Liver (tissue), 9 donors: Measurements from ENCODE around the gene DRAXIN. TPM values are rescaled to one million over a fixed set of nuclear protein-coding genes. Genes with fewer than 3 reads are reported as not detected.

Experiments used
- DNase-seq: peaks from one replicate; pipeline ENCODE4 v3.0.0-alpha.2; 2017; ENCODE audit warnings: low spot score
- H3K27ac ChIP-seq, 2 donors: one replicate each; pipeline ENCODE4 v1.7.0; 2013; ENCODE audit warnings: inconsistent platforms in 2 of 2, low read length in 2 of 2, control low read depth in 1 of 2, low read depth in 1 of 2, mild to moderate bottlenecking in 1 of 2
- H3K27me3 ChIP-seq, 4 donors: one replicate each; pipeline versions ENCODE4 v1.6.1 to v1.7.0; 2013; ENCODE audit warnings: low read length in 3 of 4, inconsistent platforms in 1 of 4, mild to moderate bottlenecking in 1 of 4, moderate library complexity in 1 of 4; ENCODE audit not compliant: control insufficient read depth in 4 of 4, insufficient read depth in 4 of 4
- H3K36me3 ChIP-seq, 4 donors: one replicate each; pipeline versions ENCODE4 v1.6.1 to v1.7.0; 2013; ENCODE audit warnings: low read length in 3 of 4, mild to moderate bottlenecking in 3 of 4, low read depth in 1 of 4, moderate library complexity in 1 of 4; ENCODE audit not compliant: control insufficient read depth in 4 of 4, insufficient read depth in 3 of 4
- H3K4me1 ChIP-seq, 4 donors: one replicate each; pipeline versions ENCODE4 v1.6.1 to v1.7.0; 2013; ENCODE audit warnings: low read length in 3 of 4, mild to moderate bottlenecking in 3 of 4, moderate library complexity in 1 of 4; ENCODE audit not compliant: control insufficient read depth in 4 of 4, insufficient read depth in 4 of 4
- H3K4me3 ChIP-seq, 3 donors: one replicate each; pipeline versions ENCODE4 v1.6.1 to v1.7.0; 2013; ENCODE audit warnings: low read length in 3 of 3, control low read depth in 1 of 3, low read depth in 1 of 3, mild to moderate bottlenecking in 1 of 3
- H3K9ac ChIP-seq, 2 donors: one replicate each; pipeline ENCODE4 v1.7.0; 2013; ENCODE audit warnings: low read length in 2 of 2, mild to moderate bottlenecking in 2 of 2, moderate library complexity in 2 of 2, control low read depth in 1 of 2, low read depth in 1 of 2
- H3K9me3 ChIP-seq, 4 donors: one replicate each; pipeline versions ENCODE4 v1.6.1 to v1.7.0; 2013; ENCODE audit warnings: low read length in 3 of 4; ENCODE audit not compliant: control insufficient read depth in 4 of 4
- ATF3 ChIP-seq: IDR thresholded peaks from 2 replicates; pipeline ENCODE4 v1.6.1; 2016; ENCODE audit warnings: antibody characterized with exemption
- CTCF ChIP-seq: fragments of 150-350 bp; IDR thresholded peaks from 2 replicates; pipeline ENCODE4 v1.5.1; 2017; ENCODE audit warnings: improper control_type of control experiment, low read depth, low read length; ENCODE audit not compliant: missing input control
- EGR1 ChIP-seq, 2 donors: IDR thresholded peaks; 2 replicates each; pipeline ENCODE4 v1.6.1; 2016 to 2018; ENCODE audit warnings: antibody characterized with exemption in 2 of 2, low read depth in 2 of 2
- FOXA1 ChIP-seq: IDR thresholded peaks from 2 replicates; pipeline ENCODE4 v1.6.1; 2016; ENCODE audit warnings: antibody characterized with exemption
- FOXA2 ChIP-seq: IDR thresholded peaks from 2 replicates; pipeline ENCODE4 v1.6.1; 2016; ENCODE audit warnings: antibody characterized with exemption
- GABPA ChIP-seq, 2 donors: IDR thresholded peaks in 1 of 2; conservative IDR thresholded peaks in 1 of 2; 2 replicates each; pipeline ENCODE4 v1.6.1; 2016; ENCODE audit warnings: antibody characterized with exemption in 2 of 2, mild to moderate bottlenecking in 1 of 2, moderate library complexity in 1 of 2
- HNF4A ChIP-seq, 2 donors: conservative IDR thresholded peaks; 2 replicates each; pipeline ENCODE4 v1.6.1; 2016; ENCODE audit warnings: antibody characterized with exemption in 2 of 2, mild to moderate bottlenecking in 2 of 2
- HNF4G ChIP-seq: IDR thresholded peaks from 2 replicates; pipeline ENCODE4 v1.6.1; 2016; ENCODE audit warnings: antibody characterized with exemption
- JUND ChIP-seq, 2 donors: IDR thresholded peaks; 2 replicates each; pipeline ENCODE4 v1.6.1; 2016; ENCODE audit warnings: antibody characterized with exemption in 2 of 2
- NR2F2 ChIP-seq: IDR thresholded peaks from 2 replicates; pipeline ENCODE4 v1.6.1; 2016; ENCODE audit warnings: antibody characterized with exemption
- RAD21 ChIP-seq, 2 donors: IDR thresholded peaks; 2 replicates each; pipeline ENCODE4 v1.6.1; 2016; ENCODE audit warnings: antibody characterized with exemption in 2 of 2, mild to moderate bottlenecking in 2 of 2
- REST ChIP-seq: IDR thresholded peaks from 2 replicates; pipeline ENCODE4 v1.6.1; 2016; ENCODE audit warnings: antibody characterized with exemption, mild to moderate bottlenecking
- RXRA ChIP-seq, 2 donors: IDR thresholded peaks; 2 replicates each; pipeline ENCODE4 v1.6.1; 2017 to 2018; ENCODE audit warnings: antibody characterized with exemption in 2 of 2, mild to moderate bottlenecking in 1 of 2
- SP1 ChIP-seq: IDR thresholded peaks from 2 replicates; pipeline ENCODE4 v1.6.1; 2018; ENCODE audit warnings: antibody characterized with exemption, mild to moderate bottlenecking
- TAF1 ChIP-seq: conservative IDR thresholded peaks from 2 replicates; pipeline ENCODE4 v1.6.1; 2016; ENCODE audit warnings: antibody characterized with exemption, mild to moderate bottlenecking
- YY1 ChIP-seq: IDR thresholded peaks from 2 replicates; pipeline ENCODE4 v1.6.1; 2016; ENCODE audit warnings: antibody characterized with exemption, mild to moderate bottlenecking
- ZBTB33 ChIP-seq: IDR thresholded peaks from 2 replicates; pipeline ENCODE4 v1.6.1; 2016; ENCODE audit warnings: antibody characterized with exemption
- WGBS: extraction: QIAGEN DNeasy Blood & Tissue Kit; methylation state at CpG from one replicate; pipeline ENCODE4 v1.1.7; 2013; 5-methylcytosine and 5-hydroxymethylcytosine counted together
- polyA plus RNA-seq, 2 donors: library from polyadenylated mRNA; stranded (reverse) in 1 of 2; unstranded in 1 of 2; fragments of 200-250 nt in 1 of 2; fragments of >200 nt in 1 of 2; fragmentation: Nextera tagmentation in 1 of 2; extraction: Ambion mirVana in 1 of 2; gene quantifications; one replicate each; pipeline versions ENCODE4 v1.2.1 to v1.2.3, GENCODE V29; 2013 to 2015
- total RNA-seq, 2 donors: library from RNA; depleted of rRNA; stranded (reverse); fragments of >200 nt; gene quantifications; one replicate each; pipeline ENCODE4 v1.2.3, GENCODE V29; 2014
- TF ChIP-seq, protein P1 (sequence below): IDR thresholded peaks from 2 replicates; pipeline ENCODE4 v1.6.1; 2016; ENCODE audit warnings: antibody characterized with exemption
- donor health status: healthy.
- donor health status: healthy.
- donor health status: healthy.
- donor health status: healthy.
- donor health status: healthy.

DRAXIN gene
- total and polyA plus RNA-seq, 4 donors, result under 0.01 to 0.01 TPM; not detected in 2

DNA sequence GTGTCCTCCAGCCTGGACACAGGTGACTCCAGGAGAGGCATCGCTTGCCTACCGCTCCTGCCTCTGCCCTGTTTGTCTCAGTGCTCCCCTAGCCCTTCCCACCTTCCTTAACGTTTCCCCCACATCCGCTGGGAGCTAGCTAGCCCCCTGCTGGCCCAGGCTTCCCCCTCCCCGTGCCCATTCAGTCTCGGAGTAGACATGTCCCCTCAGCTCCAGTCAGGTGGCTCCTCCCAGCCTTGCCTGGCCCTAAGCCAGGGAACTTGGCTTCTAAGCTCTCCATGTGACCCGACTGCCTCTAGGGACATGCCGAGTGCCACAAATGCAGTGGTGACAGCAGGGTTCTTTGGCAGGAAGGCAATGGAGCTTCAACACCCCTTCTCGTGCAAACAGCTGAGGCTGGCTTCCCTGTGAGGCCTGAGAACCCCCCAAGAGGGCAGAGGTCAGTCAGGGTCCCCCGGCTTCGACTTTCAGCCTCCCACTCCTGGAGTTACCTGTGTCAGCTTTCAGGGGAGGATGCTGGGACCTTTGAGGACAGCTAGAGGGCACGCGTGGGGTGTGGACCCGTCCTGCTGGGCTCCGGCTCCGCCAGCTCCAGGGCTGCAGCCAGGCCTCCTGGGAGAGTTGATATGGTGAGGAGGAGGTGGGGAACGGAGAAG lies 16.2 kb downstream of the DRAXIN start:
- no peak overlapping the region for H3K9ac ChIP-seq
- no peaks in the 10 kb centered on the region for H3K9me3 ChIP-seq
- WGBS, result 34% methylated on average over 17 of the region's 17 CpGs
- TF ChIP-seq CTCF (no peak), GABPA (IDR thresholded peaks at IDR 0.05 in 1 of 2, conservative IDR thresholded peaks at IDR 0.05 in 1 of 2) (no peak), YY1 (no peak), FOXA2 (no peak), HNF4G (no peak), RAD21 (IDR thresholded peaks at IDR 0.05) (no peak), TAF1 (no peak), ZBTB33 (no peak), REST (no peak), SP1 (no peak), FOXA1 (no peak), RXRA (IDR thresholded peaks at IDR 0.05) (no peak), NR2F2 (no peak), EGR1 (IDR thresholded peaks at IDR 0.05; ENCODE audit: low read depth in 2 of 2) (no peak), JUND (IDR thresholded peaks at IDR 0.05) (no peak), ATF3 (no peak), HNF4A (conservative IDR thresholded peaks at IDR 0.05) (no peak)
- TF ChIP-seq, protein P1, sequence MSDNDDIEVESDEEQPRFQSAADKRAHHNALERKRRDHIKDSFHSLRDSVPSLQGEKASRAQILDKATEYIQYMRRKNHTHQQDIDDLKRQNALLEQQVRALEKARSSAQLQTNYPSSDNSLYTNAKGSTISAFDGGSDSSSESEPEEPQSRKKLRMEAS, result no peak
- no peak overlapping the region for H3K27ac ChIP-seq
- H3K36me3 ChIP-seq, result no peaks in the 10 kb centered on the region
- peak; percentile 57 for DNase-seq
- H3K27me3 ChIP-seq, result no peaks in the 10 kb centered on the region
- H3K4me3 ChIP-seq, result no peak overlapping the region
- H3K4me1 ChIP-seq, result peaks cover 0 to 9% (median 5%) of the 10 kb centered on the region in 4 donors
